ENCODE results near the gene ORC4. TPM values are rescaled to one million over a fixed set of nuclear protein-coding genes. Genes with fewer than 3 reads are reported as not detected.

Gene ORC4
- total and polyA plus RNA-seq, 2 donors (not counting 3 experiments of a cell fraction or from before 2014, with no cell fraction given) = 25.2 to 27.0 TPM

- FAIRE-seq = no peak
- intact Hi-C loops (cut with micrococcal nuclease) (no loop called here), dilution Hi-C loops (cut with MboI; ENCODE audit: extremely low pct_ligation_motif_present, low sequenced_read_pairs) (no loop called here)
- no peaks in the 10 kb centered on the region for H3K36me3 ChIP-seq (ENCODE audit: control insufficient read depth in 2 of 2, extremely low read depth in 1 of 2, insufficient read depth in 2 of 2, low read length in 2 of 2)
- H3K4me3 ChIP-seq (replicated peaks in 1 of 3; ENCODE audit: insufficient read depth in 1 of 3, low read depth in 1 of 3, low read length in 3 of 3) = no peak overlapping the region
- no peaks in the 10 kb centered on the region for H3K27me3 ChIP-seq (ENCODE audit: control insufficient read depth in 2 of 2, insufficient read depth in 2 of 2, low read length in 2 of 2)
- no TSS peak for BruUV-seq (replicated peaks)
- no peak overlapping the region for H3K9ac ChIP-seq (replicated peaks; ENCODE audit: extremely low read depth, insufficient read depth, low read length)
- H3K27ac ChIP-seq (ENCODE audit: insufficient read depth, low read depth, low read length) = no peak overlapping the region
- H3K79me2 ChIP-seq (ENCODE audit: control insufficient read depth, insufficient read depth, low read length) = peaks cover 15% of the 10 kb centered on the region
- ChIA-PET CTCF (interaction anchor here (1.4 to 2.0 kb wide), 2 partner anchors 10 to 510 kb away, joined by 10 to 14 read pairs; no protein-coding TSS in a partner anchor), POLR2A (no interaction called here)
- no peak overlapping the region for H2AFZ ChIP-seq (ENCODE audit: low read depth, low read length)
- no peaks in the 10 kb centered on the region for H3K4me1 ChIP-seq (ENCODE audit: control insufficient read depth, extremely low read depth, insufficient read depth, low read length)
- H3K4me2 ChIP-seq (ENCODE audit: insufficient read depth, low read length) = no peak overlapping the region
- DNase-seq (ENCODE audit: low read depth, low spot score) = no peak
- no peaks in the 10 kb centered on the region for H3K9me1 ChIP-seq (replicated peaks; ENCODE audit: control insufficient read depth, extremely low read depth, insufficient read depth, low read length)
- H4K20me1 ChIP-seq (replicated peaks; ENCODE audit: control insufficient read depth, extremely low read depth, insufficient read depth, low read length) = peaks cover 4% of the 10 kb centered on the region
- no peaks in the 10 kb centered on the region for H3K9me3 ChIP-seq (replicated peaks; ENCODE audit: control insufficient read depth, insufficient read depth, low read length)
- TF ChIP-seq POLR2AphosphoS5 (IDR thresholded peaks at IDR 0.05; ENCODE audit: insufficient read depth, low read depth, low read length) = no peak
- no peak for TF ChIP-seq FOS (IDR thresholded peaks at IDR 0.05; ENCODE audit: borderline replicate concordance, insufficient read depth, low read length)
- TF ChIP-seq, protein P1, sequence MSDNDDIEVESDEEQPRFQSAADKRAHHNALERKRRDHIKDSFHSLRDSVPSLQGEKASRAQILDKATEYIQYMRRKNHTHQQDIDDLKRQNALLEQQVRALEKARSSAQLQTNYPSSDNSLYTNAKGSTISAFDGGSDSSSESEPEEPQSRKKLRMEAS (IDR thresholded peaks at IDR 0.05; ENCODE audit: insufficient read depth, insufficient read length) = no peak
- no peak for TF ChIP-seq MYC (IDR thresholded peaks at IDR 0.05; ENCODE audit: low read depth, low read length)
- TF ChIP-seq EZH2 (IDR thresholded peaks at IDR 0.05; ENCODE audit: borderline replicate concordance, low read depth, low read length, severe bottlenecking) = no peak
- TF ChIP-seq JUN (IDR thresholded peaks at IDR 0.05; ENCODE audit: borderline replicate concordance, insufficient read depth, insufficient read length, low read depth) = no peak
- TF ChIP-seq GATA2 (IDR thresholded peaks at IDR 0.05; ENCODE audit: insufficient read depth, insufficient read length, low read depth, low read length) = no peak
- TF ChIP-seq CTCF (IDR thresholded peaks at IDR 0.05; ENCODE audit: extremely low read depth in 1 of 2, insufficient read depth in 1 of 2, low read depth in 1 of 2, low read length in 2 of 2) = no peak
- no peak for TF ChIP-seq POLR2A (IDR thresholded peaks at IDR 0.05; ENCODE audit: low read depth, low read length)
Measured at GRCh38 chr2:147999126-147999525, 21.4 kb downstream of the ORC4 start.

Measured in endothelial cell of umbilical vein (primary cell).